Endothelial cell of umbilical vein (primary cell): ENCODE results near the gene SSNA1.

Experiments
- EZH2 ChIP-seq: IDR thresholded peaks from 2 replicates; pipeline ENCODE4 v1.6.1; 2012; ENCODE audit warnings: borderline replicate concordance, low read depth, mild to moderate bottlenecking, moderate library complexity, low read length, inconsistent platforms; ENCODE audit not compliant: severe bottlenecking
- FOS ChIP-seq: IDR thresholded peaks from 2 replicates; pipeline ENCODE4 v1.6.1; 2011; ENCODE audit warnings: mild to moderate bottlenecking, low read length, moderate library complexity, borderline replicate concordance; ENCODE audit not compliant: insufficient read depth
- GATA2 ChIP-seq: IDR thresholded peaks from 2 replicates; pipeline ENCODE4 v1.7.0; 2011; ENCODE audit warnings: low read depth, mild to moderate bottlenecking, moderate library complexity, mixed read lengths, low read length; ENCODE audit not compliant: insufficient read length, insufficient read depth
- JUN ChIP-seq: IDR thresholded peaks from 2 replicates; pipeline ENCODE4 v1.6.1; 2011; ENCODE audit warnings: borderline replicate concordance, low read depth; ENCODE audit not compliant: insufficient read length, insufficient read depth
- MAX ChIP-seq: IDR thresholded peaks from 2 replicates; pipeline ENCODE4 v1.6.1; 2011; ENCODE audit not compliant: insufficient read depth, insufficient read length
- MYC ChIP-seq: IDR thresholded peaks from one replicate; pipeline ENCODE4 v1.6.1; 2011; ENCODE audit warnings: mild to moderate bottlenecking, low read depth, low read length
- POLR2A ChIP-seq: IDR thresholded peaks from 2 replicates; pipeline ENCODE4 v1.6.1; 2012; ENCODE audit warnings: low read depth, mild to moderate bottlenecking, control low read depth, low read length
- POLR2AphosphoS5 ChIP-seq: IDR thresholded peaks from 2 replicates; pipeline ENCODE4 v1.6.1; 2012; ENCODE audit warnings: low read depth, mild to moderate bottlenecking, control low read depth, low read length, moderate library complexity; ENCODE audit not compliant: insufficient read depth
- TF ChIP-seq, protein P1 (sequence below), 2 donors: IDR thresholded peaks; 1 replicate in 1 of 2; 2 replicates in 1 of 2; pipeline ENCODE4 v1.5.1; 2011; ENCODE audit warnings: low read length in 2 of 2, mild to moderate bottlenecking in 2 of 2, moderate library complexity in 2 of 2, control low read depth in 1 of 2, inconsistent platforms in 1 of 2, low read depth in 1 of 2; ENCODE audit not compliant: insufficient read depth in 1 of 2; ENCODE audit errors: extremely low read depth in 1 of 2

DNA sequence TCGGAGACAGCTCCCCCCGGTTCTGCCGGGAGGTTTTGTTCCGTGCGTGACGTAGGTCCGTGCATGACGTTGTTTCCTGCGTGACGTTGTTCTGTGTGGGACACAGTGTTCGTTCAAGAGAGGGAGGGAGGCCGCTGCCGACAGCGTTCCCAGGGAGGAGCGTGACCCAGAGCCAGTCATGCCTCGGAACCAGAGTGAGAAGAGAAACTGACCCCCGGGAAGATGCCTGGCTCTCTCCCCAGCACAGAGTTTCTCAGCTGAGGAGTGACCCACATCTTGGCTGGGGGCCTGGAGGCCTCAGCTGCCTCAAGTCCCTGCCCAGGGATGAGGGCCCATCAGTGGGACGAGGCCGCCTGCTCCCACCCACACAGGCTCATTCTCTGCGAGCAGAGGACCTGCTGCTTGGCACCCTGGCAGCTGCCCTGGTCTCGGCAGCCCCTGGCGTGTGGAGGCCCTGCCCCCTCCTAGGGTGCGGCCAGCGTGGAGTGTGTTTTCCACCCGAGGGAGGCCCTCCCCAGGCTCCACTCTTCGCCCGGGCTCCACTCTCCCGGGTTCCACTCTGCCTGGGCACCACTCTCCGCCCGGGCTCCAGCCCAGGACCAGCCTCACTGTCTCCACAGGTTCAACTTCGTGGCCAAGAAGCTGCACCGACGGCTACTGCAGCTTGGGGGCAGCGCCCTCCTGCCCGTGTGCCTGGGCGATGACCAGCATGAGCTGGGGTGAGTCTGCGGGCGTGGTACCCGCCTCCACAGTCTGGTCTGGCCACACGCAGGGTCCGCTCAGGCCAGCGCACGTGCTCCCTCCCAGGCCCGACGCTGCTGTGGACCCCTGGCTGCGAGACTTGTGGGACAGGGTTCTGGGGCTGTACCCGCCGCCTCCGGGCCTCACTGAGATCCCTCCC, 24.9 kb downstream of the SSNA1 start:
- no peak for TF ChIP-seq POLR2A
- TF ChIP-seq POLR2AphosphoS5: no peak
- no peak for TF ChIP-seq FOS
- TF ChIP-seq, protein P1, sequence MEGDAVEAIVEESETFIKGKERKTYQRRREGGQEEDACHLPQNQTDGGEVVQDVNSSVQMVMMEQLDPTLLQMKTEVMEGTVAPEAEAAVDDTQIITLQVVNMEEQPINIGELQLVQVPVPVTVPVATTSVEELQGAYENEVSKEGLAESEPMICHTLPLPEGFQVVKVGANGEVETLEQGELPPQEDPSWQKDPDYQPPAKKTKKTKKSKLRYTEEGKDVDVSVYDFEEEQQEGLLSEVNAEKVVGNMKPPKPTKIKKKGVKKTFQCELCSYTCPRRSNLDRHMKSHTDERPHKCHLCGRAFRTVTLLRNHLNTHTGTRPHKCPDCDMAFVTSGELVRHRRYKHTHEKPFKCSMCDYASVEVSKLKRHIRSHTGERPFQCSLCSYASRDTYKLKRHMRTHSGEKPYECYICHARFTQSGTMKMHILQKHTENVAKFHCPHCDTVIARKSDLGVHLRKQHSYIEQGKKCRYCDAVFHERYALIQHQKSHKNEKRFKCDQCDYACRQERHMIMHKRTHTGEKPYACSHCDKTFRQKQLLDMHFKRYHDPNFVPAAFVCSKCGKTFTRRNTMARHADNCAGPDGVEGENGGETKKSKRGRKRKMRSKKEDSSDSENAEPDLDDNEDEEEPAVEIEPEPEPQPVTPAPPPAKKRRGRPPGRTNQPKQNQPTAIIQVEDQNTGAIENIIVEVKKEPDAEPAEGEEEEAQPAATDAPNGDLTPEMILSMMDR (IDR thresholded peaks at IDR 0.05; ENCODE audit: extremely low read depth in 1 of 2, insufficient read depth in 1 of 2, low read depth in 1 of 2, low read length in 2 of 2): no peak
- no peak for TF ChIP-seq GATA2
- no peak for TF ChIP-seq JUN
- TF ChIP-seq MAX: no peak
- no peak for TF ChIP-seq EZH2
- TF ChIP-seq MYC: no peak
